Body of pancreas (tissue), 4 donors: ENCODE measurements around the gene TYW5. TPM values are rescaled to one million over a fixed set of nuclear protein-coding genes. Genes with fewer than 3 reads are reported as not detected.

Experiments
- ATAC-seq: fragments of 150-250 bp; one replicate; pipeline ENCODE4 v1.9.1; 2016
- DNase-seq, 4 donors: peaks; one replicate each; pipeline ENCODE4 v3.0.0-alpha.2; 2019
- H3K27ac ChIP-seq, 4 donors: fragments of 200-600 bp; sonication (generic); 1 replicate in 3 of 4; 2 replicates in 1 of 4; pipeline versions ENCODE4 v1.5.1 to v1.6.1; 2016 to 2019; ENCODE audit warnings: mild to moderate bottlenecking in 1 of 4, mixed read lengths in 1 of 4, moderate library complexity in 1 of 4
- H3K27me3 ChIP-seq, 2 donors: fragments of 200-600 bp; sonication (generic); one replicate each; pipeline ENCODE4 v1.6.0; 2016; ENCODE audit warnings: mild to moderate bottlenecking in 1 of 2
- H3K36me3 ChIP-seq, 2 donors: fragments of 200-600 bp; sonication (generic); replicated peaks in 1 of 2; 2 replicates each; pipeline ENCODE4 v1.5.1; 2016; ENCODE audit warnings: low read depth in 2 of 2; ENCODE audit not compliant: insufficient read depth in 1 of 2
- H3K4me1 ChIP-seq: fragments of 200-600 bp; sonication (generic); one replicate; pipeline ENCODE4 v1.6.0; 2016
- H3K4me3 ChIP-seq, 2 donors: fragments of 200-600 bp; sonication (generic); 1 replicate in 1 of 2; 2 replicates in 1 of 2; pipeline ENCODE4 v1.5.1; 2016 to 2019
- H3K9me3 ChIP-seq, 3 donors: fragments of 200-600 bp; sonication (generic); 1 replicate in 2 of 3; 2 replicates in 1 of 3; pipeline ENCODE4 v1.5.1; 2016
- CTCF ChIP-seq, 7 experiments: fragments of 450-650 bp in 4 of 7; fragments of 200-600 bp in 3 of 7; sonication (generic) in 3 of 7; IDR thresholded peaks; one replicate each; pipeline ENCODE4 v1.5.1; 2016 to 2019; ENCODE audit warnings: antibody characterized with exemption in 7 of 7
- POLR2A ChIP-seq, 3 donors: fragments of 450-650 bp; IDR thresholded peaks; one replicate each; pipeline ENCODE4 v1.6.1; 2016; ENCODE audit warnings: antibody characterized with exemption in 3 of 3, mild to moderate bottlenecking in 2 of 3
- WGBS, 2 donors: methylation state at CpG; one replicate each; pipeline ENCODE4 v1.1.5; 2017; 5-methylcytosine and 5-hydroxymethylcytosine counted together
- intact Hi-C: fragments of 100-400 bp; cut with DNase I; formaldehyde crosslinking; loops from one replicate; pipeline ENCODE4 v1.15.1; 2023
- total RNA-seq, 2 donors: library from RNA; depleted of rRNA; stranded (reverse); fragments of >200 nt; gene quantifications; one replicate each; pipeline ENCODE4 v1.1.0, GENCODE V29; 2016

The TYW5 gene
- total RNA-seq, 2 donors from 2014 or later: 4.3 to 10.1 TPM

- Histone ChIP-seq H3K36me3 (no peaks in the 10 kb centered on the region), H3K27me3 (no peaks in the 10 kb centered on the region), H3K27ac (no peak overlapping the region), H3K9me3 (no peaks in the 10 kb centered on the region), H3K4me1 (no peaks in the 10 kb centered on the region), H3K4me3 (no peak overlapping the region)
- no peak for DNase-seq
- WGBS, 2 donors: 56 to 66% methylated on average over 1 of the region's 1 CpG
- no peak for TF ChIP-seq CTCF (IDR thresholded peaks at IDR 0.05)
- TF ChIP-seq POLR2A (IDR thresholded peaks at IDR 0.05): no peak
- ATAC-seq: no peak
- intact Hi-C loops: no loop called here
Observed at GRCh38 chr2:199903111-199903510, 52.2 kb downstream of the TYW5 start.

- intact Hi-C loops: no loop called here
- no peaks in the 10 kb centered on the region for H3K4me1 ChIP-seq
- no peak overlapping the region for H3K4me3 ChIP-seq
- TF ChIP-seq POLR2A (IDR thresholded peaks at IDR 0.05): no peak
- TF ChIP-seq CTCF (IDR thresholded peaks at IDR 0.05): no peak
- no peaks in the 10 kb centered on the region for H3K27me3 ChIP-seq
- H3K9me3 ChIP-seq: no peaks in the 10 kb centered on the region
- H3K36me3 ChIP-seq: no peaks in the 10 kb centered on the region
- DNase-seq (no peak), ATAC-seq (no peak)
- WGBS, 2 donors: 83 to 92% methylated on average over 4 of the region's 4 CpGs
- H3K27ac ChIP-seq: no peak overlapping the region
Observed at GRCh38 chr2:199902486-199903110, 52.7 kb downstream of the TYW5 start.

- no peak for ATAC-seq
- no peak overlapping the region for H3K4me3 ChIP-seq
- no peaks in the 10 kb centered on the region for H3K36me3 ChIP-seq
- H3K9me3 ChIP-seq: no peaks in the 10 kb centered on the region
- TF ChIP-seq CTCF (IDR thresholded peaks at IDR 0.05): no peak
- TF ChIP-seq POLR2A (IDR thresholded peaks at IDR 0.05): no peak
- H3K27me3 ChIP-seq: no peaks in the 10 kb centered on the region
- 80 to 86% methylated on average over 4 of the region's 4 CpGs for WGBS, 2 donors
- no peak for DNase-seq
- intact Hi-C loops: no loop called here
- H3K27ac ChIP-seq: no peak overlapping the region
- no peaks in the 10 kb centered on the region for H3K4me1 ChIP-seq
Observed at GRCh38 chr2:199901942-199902341, 53.3 kb downstream of the TYW5 start.

GRCh38 chr2:199896617-199897016 is 58.7 kb downstream of the TYW5 start:
- Histone ChIP-seq H3K27ac (no peak overlapping the region), H3K27me3 (no peaks in the 10 kb centered on the region), H3K4me3 (no peak overlapping the region), H3K4me1 (peaks cover 13% of the 10 kb centered on the region), H3K36me3 (no peaks in the 10 kb centered on the region), H3K9me3 (no peaks in the 10 kb centered on the region)
- ATAC-seq: no peak
- TF ChIP-seq POLR2A (IDR thresholded peaks at IDR 0.05) (no peak), CTCF (IDR thresholded peaks at IDR 0.05) (no peak)
- no peak for DNase-seq
- intact Hi-C loops: no loop called here
- 36 to 53% methylated on average over 2 of the region's 2 CpGs for WGBS, 2 donors

GRCh38 chr2:199895406-199895805 is 59.9 kb downstream of the TYW5 start:
- peak; percentile 63 for ATAC-seq
- 38 to 48% methylated on average over 3 of the region's 3 CpGs for WGBS, 2 donors
- H3K36me3 ChIP-seq: no peaks in the 10 kb centered on the region
- DNase-seq: no peak
- H3K27ac ChIP-seq: no peak overlapping the region
- no peaks in the 10 kb centered on the region for H3K27me3 ChIP-seq
- intact Hi-C loops: no loop called here
- H3K4me1 ChIP-seq: peaks cover 13% of the 10 kb centered on the region
- no peaks in the 10 kb centered on the region for H3K9me3 ChIP-seq
- H3K4me3 ChIP-seq: no peak overlapping the region
- TF ChIP-seq CTCF (IDR thresholded peaks at IDR 0.05): no peak
- TF ChIP-seq POLR2A (IDR thresholded peaks at IDR 0.05): no peak
